ENCODE measurements around the gene ARHGAP29.

ARHGAP29 gene

GRCh38 chr1:94218332-94218731 is 19.1 kb downstream of the ARHGAP29 start:
- no peak for DNase-seq (ENCODE audit: low spot score)
- no peak for TF ChIP-seq CTCF (IDR thresholded peaks at IDR 0.05; ENCODE audit: extremely low read depth, missing control alignments)

- no peak for TF ChIP-seq CTCF (IDR thresholded peaks at IDR 0.05; ENCODE audit: extremely low read depth, missing control alignments)
- DNase-seq (ENCODE audit: low spot score), result no peak
Observed at GRCh38 chr1:94215955-94216354, 21.4 kb downstream of the ARHGAP29 start.

- DNase-seq (ENCODE audit: low spot score), result no peak
- TF ChIP-seq CTCF (IDR thresholded peaks at IDR 0.05; ENCODE audit: extremely low read depth, missing control alignments), result no peak
Observed at GRCh38 chr1:94209982-94210381, 27.4 kb downstream of the ARHGAP29 start.

GRCh38 chr1:94209425-94209824 is 28.0 kb downstream of the ARHGAP29 start:
- no peak for TF ChIP-seq CTCF (IDR thresholded peaks at IDR 0.05; ENCODE audit: extremely low read depth, missing control alignments)
- DNase-seq (ENCODE audit: low spot score), result no peak

- TF ChIP-seq CTCF (IDR thresholded peaks at IDR 0.05; ENCODE audit: extremely low read depth, missing control alignments), result no peak
- no peak for DNase-seq (ENCODE audit: low spot score)
Observed at GRCh38 chr1:94207695-94208094, 29.7 kb downstream of the ARHGAP29 start.

GRCh38 chr1:94205639-94206038 is 31.7 kb downstream of the ARHGAP29 start:
- DNase-seq (ENCODE audit: low spot score), result no peak
- TF ChIP-seq CTCF (IDR thresholded peaks at IDR 0.05; ENCODE audit: extremely low read depth, missing control alignments), result no peak

- TF ChIP-seq CTCF (IDR thresholded peaks at IDR 0.05; ENCODE audit: extremely low read depth, missing control alignments), result no peak
- no peak for DNase-seq (ENCODE audit: low spot score)
Observed at GRCh38 chr1:94202241-94202640, 35.1 kb downstream of the ARHGAP29 start.
